ENCODE data around the gene P4HB.

GRCh38 chr17:81903415-81903831, 43.1 kb upstream of the P4HB start:
- TF ChIP-seq CTCF (IDR thresholded peaks at IDR 0.05) (no peak), POLR2A (IDR thresholded peaks at IDR 0.05) (no peak)
